Measurements from ENCODE around the gene PRRX2.
"Not testable (repeated sequence)": the region's sequence is repeated elsewhere in the genome, so short reads cannot be mapped to it uniquely, and the experiment has no call there.

PRRX2 gene

GRCh38 chr9:129635099-129636065 is 30.1 kb upstream of the PRRX2 start:
- in situ Hi-C loops (cut with HindIII; ENCODE audit: low sequenced_read_pairs), result no loop called here

DNA sequence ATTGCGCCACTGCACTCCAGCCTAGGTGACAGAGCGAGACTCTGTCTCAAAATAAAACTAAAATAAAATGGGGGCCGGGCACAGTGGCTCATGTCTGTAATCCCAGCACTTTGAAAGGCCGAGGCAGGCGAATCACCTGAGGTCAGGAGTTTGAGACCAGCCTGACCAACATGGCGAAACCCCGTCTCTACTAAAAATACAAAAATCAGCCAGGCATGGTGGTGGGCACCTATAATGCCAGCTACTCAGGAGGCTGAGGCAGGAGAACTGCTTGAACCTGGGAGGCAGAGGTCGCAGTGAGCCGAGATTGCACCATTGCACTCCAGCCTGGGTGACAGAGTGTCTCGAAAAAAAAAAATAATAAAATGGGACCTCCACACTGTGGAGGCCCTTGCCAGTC is 29.1 kb upstream of the PRRX2 start:
- in situ Hi-C loops (cut with HindIII; ENCODE audit: low sequenced_read_pairs), result not testable (repeated sequence)

DNA sequence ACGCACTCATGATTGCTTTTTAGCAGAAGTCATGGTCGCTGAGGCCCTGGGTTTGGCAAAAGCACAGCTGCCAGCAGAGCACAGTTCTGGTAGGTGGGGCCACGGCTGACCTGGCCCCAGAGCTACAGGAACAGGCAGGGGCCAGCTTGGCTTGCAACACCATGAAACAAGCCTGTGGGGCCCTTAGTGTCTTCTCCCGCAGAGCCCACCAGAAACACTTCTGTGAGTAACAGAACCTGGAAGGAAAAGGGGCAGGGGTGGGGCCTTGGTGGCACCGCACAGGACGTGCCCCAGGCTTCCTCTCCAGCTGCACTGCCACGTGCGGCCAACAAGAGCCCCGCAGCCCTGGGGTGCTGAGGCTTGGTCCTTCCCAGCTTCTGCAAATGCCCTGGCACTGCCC is 28.3 kb upstream of the PRRX2 start:
- in situ Hi-C loops (cut with HindIII; ENCODE audit: low sequenced_read_pairs), result no loop called here

- in situ Hi-C loops (cut with HindIII; ENCODE audit: low sequenced_read_pairs), result no loop called here
Observed at GRCh38 chr9:129637673-129638439, 27.6 kb upstream of the PRRX2 start.

DNA sequence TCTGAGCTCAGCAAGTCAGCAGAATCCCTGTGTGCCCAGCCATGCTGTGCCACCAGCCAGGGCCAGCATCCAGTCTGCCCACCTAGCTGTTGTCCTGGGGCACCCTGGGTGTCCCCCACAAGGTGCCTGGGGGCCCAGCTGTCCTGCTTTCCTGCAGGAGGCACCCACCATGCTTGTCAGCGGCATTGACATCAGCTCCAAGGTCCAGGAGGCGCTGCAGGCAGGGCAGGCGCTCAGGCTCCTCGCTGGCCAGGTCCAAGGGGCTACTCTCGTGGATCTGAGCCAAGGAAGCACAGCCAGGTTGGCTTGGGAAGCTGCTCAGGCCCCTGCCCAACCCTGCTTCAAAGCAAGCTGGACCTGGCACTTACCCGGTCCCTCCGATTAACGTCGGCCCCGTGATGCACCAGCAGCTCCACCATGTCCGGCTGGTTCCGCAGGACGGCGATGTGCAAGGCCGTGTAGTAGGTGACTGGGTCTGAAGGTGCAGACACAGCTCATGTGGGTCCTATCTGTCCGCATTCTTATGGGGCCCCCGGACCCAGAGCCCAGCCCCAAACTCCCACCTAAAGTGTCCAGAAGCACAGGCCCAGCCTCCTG is 26.3 kb upstream of the PRRX2 start:
- in situ Hi-C loops (cut with HindIII; ENCODE audit: low sequenced_read_pairs), result no loop called here

DNA sequence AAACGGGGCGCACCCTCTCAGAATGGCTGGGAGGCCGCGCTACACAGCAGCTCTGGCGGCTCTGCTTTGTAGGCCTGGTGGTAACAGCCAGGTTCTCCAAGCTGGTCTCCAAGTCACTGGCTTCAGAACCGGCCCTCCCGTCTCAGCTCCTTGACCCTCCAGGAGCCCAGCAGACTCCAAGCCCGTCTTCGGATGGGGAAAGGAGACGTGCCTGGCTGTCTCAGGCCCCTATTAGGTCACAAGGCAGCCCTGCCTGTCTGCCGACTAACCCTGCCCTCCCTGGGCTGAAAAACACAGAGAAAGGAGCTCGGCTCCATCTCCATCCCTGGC is 25.7 kb upstream of the PRRX2 start:
- in situ Hi-C loops (cut with HindIII; ENCODE audit: low sequenced_read_pairs), result no loop called here

GRCh38 chr9:129640086-129640870 is 25.2 kb upstream of the PRRX2 start:
- in situ Hi-C loops (cut with HindIII; ENCODE audit: low sequenced_read_pairs), result no loop called here

DNA sequence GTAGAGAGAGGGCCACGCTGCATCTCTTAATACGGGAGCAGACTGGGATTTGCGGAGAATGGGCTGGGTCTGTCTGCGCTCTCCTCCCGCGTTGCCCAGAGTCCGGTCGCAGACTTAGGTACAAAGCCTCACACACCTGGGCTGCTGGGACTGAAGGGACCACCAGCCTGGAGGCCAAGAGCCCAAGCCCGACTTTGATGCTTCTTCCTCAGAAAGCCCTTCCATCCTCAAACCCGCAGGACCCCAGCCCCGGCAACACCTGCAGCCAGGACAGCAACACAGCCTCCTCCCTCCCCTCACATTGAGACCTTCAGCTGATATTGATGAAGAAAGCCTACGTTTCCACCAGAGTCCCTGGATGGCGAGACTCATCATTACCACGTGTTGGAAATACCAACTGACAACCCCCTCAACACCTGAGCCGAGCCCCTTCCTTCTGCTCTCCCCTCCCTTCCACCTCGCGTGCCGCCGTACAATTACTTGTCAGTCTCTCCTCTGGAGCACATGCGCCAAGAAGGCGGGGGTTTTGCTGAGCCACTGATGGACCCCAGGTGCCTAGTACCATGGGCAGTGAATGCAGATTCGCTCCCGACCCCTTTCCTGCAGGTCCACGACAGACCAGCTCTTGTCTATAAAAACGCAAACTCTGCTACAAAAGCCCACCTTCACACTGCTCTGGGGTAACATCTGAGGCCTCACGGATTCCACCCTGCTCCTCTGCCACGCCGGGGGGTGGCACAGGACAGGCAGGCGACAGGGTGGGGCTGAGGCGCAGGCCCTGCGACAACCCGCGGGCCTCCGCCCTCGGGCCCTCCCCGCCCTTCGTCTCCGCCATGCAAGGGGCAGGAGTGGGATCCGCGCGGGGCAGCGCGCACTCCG is 24.3 kb upstream of the PRRX2 start:
- in situ Hi-C loops (cut with HindIII; ENCODE audit: low sequenced_read_pairs), result no loop called here

DNA sequence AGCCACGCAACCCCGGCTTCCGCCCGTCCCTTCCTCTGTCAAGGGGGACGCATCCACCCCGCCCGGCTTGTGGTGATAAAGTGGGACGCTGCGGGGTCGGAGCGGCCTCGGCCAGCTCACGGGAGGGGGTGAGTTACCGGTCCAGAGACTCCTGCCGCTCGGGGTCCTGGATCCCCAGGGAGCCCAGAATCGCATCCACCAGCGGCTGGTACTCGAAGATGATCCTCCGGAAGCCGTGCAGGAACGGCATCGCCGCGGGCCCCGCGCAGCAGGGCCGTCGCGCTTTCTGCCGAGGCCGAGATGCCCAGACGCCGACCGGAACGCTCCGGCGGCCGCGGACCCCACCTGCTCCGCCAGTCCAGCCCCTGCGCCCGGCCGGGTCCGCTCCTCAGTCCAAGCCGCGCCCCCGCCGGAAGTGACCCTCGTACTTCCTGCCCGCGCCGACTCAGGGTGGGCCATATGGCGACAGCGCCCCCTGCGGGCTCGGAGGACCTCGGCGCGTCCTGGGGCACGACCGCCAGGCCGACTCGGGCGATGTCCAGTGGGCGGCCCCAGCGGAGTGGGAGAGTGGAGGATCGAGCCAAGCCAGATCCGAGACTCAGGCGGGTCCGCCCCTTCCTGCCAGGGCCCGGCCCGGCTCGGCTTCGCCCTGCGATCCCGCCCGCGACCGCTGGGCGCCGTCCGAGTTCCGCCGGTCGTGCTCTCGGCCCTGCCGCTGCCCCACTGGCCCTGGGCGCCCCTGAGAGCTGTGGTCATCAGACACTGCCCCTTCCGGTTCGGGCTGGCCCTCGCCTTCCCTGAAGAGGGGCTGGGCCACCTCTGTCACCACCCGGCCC is 23.5 kb upstream of the PRRX2 start, which contains the start of gene ASB6:
ASB6 (minus strand) TSS at position 402 of the 836 bp plus-strand sequence; CDS start at position 250, 152 bp downstream.
- in situ Hi-C loops (cut with HindIII; ENCODE audit: low sequenced_read_pairs), result no loop called here

- in situ Hi-C loops (cut with HindIII; ENCODE audit: low sequenced_read_pairs), result no loop called here
Observed at GRCh38 chr9:129643706-129644105, 21.7 kb upstream of the PRRX2 start.

GRCh38 chr9:129644365-129644764 is 21.1 kb upstream of the PRRX2 start:
- in situ Hi-C loops (cut with HindIII; ENCODE audit: low sequenced_read_pairs), result no loop called here

- in situ Hi-C loops (cut with HindIII; ENCODE audit: low sequenced_read_pairs), result no loop called here
Observed at GRCh38 chr9:129644902-129645301, 20.5 kb upstream of the PRRX2 start.

DNA sequence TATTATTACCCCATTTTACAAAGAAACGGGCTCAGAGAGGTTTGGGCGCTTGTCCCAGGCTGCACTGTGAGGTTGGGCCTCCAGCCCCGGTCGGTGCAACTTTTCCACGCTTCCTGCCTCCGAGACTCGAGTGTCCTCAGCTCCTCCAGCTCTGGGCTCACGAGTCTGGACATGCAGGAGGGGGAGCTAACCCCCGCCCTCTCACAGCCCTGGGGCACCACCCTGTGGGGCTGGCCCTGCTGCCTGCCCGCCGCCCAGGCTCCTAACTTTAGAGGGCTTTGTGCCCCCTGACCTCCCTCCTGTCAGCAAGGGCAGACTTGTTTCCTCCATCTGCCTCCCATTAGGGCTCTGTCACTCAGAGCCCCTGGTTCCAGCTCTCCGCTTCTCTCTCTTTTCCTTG is 19.2 kb upstream of the PRRX2 start:
- in situ Hi-C loops (cut with HindIII; ENCODE audit: low sequenced_read_pairs), result no loop called here

DNA sequence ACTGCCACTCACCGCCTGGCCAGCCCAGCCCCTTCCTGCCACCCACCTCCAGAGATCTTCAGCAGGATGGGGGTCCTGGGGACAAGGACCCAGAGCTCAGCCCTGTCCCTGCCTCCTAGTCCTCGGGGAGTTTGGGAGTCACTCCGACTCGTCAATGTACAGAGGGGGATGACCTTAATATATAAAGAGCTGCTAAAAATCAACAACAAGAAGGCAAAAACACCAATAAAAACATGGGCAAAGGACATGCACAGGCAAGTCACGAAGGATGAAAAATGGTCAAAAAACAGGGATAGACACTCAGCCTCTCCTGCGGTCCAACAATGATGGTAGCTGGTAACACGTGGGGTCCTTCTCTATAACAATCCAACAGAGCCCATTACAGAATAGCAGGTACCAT is 18.8 kb upstream of the PRRX2 start:
- in situ Hi-C loops (cut with HindIII; ENCODE audit: low sequenced_read_pairs), result no loop called here

DNA sequence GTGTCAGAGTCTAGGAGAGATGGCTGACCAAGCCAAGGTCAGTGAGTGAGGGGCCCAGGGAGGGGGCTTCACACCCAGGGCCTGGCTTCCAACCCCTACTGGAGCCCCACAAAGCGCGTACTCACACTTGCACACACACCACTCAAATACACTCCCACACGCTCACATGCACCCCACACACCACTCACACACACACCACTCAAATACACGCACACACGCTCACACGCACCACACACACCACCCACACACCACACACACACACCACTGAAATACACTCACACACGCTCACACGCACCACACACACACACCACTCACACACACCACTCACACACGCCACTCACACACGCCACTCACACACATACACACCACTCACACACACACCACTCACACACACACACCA is 17.8 kb upstream of the PRRX2 start:
- in situ Hi-C loops (cut with HindIII; ENCODE audit: low sequenced_read_pairs), result no loop called here

- in situ Hi-C loops (cut with HindIII; ENCODE audit: low sequenced_read_pairs), result no loop called here
Observed at GRCh38 chr9:129648092-129648763, 17.2 kb upstream of the PRRX2 start.

DNA sequence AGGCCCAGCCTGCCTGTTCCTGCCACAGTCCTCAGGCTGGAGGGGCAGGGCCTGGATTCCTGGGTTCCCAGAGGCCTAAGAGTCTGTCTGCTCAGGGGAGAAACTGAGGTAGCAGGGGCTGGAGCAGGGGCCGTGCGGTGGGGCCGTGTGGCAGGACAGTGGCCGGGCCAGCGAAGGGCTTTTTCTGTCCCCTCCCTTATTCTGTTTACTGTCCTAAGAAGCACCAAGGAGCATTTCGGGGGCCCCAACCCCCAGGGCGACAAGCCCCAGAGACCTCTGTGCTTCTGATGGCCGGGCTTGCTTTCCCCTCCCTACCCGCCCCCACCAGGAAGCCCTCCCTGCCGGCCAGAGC is 16.7 kb upstream of the PRRX2 start:
- in situ Hi-C loops (cut with HindIII; ENCODE audit: low sequenced_read_pairs), result no loop called here

All from DLD1 (cell line).